ENCODE measurements around the gene CTIF. TPM values are rescaled to one million over a fixed set of nuclear protein-coding genes. Genes with fewer than 3 reads are reported as not detected.

The CTIF gene
- polyA plus RNA-seq, 1 donor: 15.0 TPM

- no peaks in the 10 kb centered on the region for H3K9me3 ChIP-seq (ENCODE audit: control insufficient read depth, low read depth, low read length)
- WGBS (ENCODE audit: insufficient coverage, low lambda C conversion rate): no CpG with 5 or more reads among the region's 2 CpGs
- no peaks in the 10 kb centered on the region for H3K4me1 ChIP-seq (ENCODE audit: control insufficient read depth, insufficient read depth, low read length)
- peaks cover 7% of the 10 kb centered on the region for H3K36me3 ChIP-seq (ENCODE audit: control insufficient read depth, insufficient read depth, low read length)
- H3K4me3 ChIP-seq (ENCODE audit: low read length): no peak overlapping the region
- no peak overlapping the region for H3K27ac ChIP-seq (ENCODE audit: low read length)
- no peak for DNase-seq
- no peaks in the 10 kb centered on the region for H3K27me3 ChIP-seq (ENCODE audit: control insufficient read depth, insufficient read depth, low read length)
Measured at GRCh38 chr18:48551100-48551499, 12.3 kb downstream of the CTIF start.

GRCh38 chr18:48552130-48552529 is 13.3 kb downstream of the CTIF start:
- WGBS (ENCODE audit: insufficient coverage, low lambda C conversion rate): no CpG with 5 or more reads among the region's 3 CpGs
- Histone ChIP-seq H3K4me3 (ENCODE audit: low read length) (no peak overlapping the region), H3K36me3 (ENCODE audit: control insufficient read depth, insufficient read depth, low read length) (peaks cover 9% of the 10 kb centered on the region), H3K27me3 (ENCODE audit: control insufficient read depth, insufficient read depth, low read length) (no peaks in the 10 kb centered on the region), H3K9me3 (ENCODE audit: control insufficient read depth, low read depth, low read length) (no peaks in the 10 kb centered on the region), H3K4me1 (ENCODE audit: control insufficient read depth, insufficient read depth, low read length) (no peaks in the 10 kb centered on the region), H3K27ac (ENCODE audit: low read length) (no peak overlapping the region)
- DNase-seq: no peak

- H3K9me3 ChIP-seq (ENCODE audit: control insufficient read depth, low read depth, low read length): no peaks in the 10 kb centered on the region
- H3K4me1 ChIP-seq (ENCODE audit: control insufficient read depth, insufficient read depth, low read length): no peaks in the 10 kb centered on the region
- DNase-seq: no peak
- H3K27me3 ChIP-seq (ENCODE audit: control insufficient read depth, insufficient read depth, low read length): no peaks in the 10 kb centered on the region
- H3K27ac ChIP-seq (ENCODE audit: low read length): no peak overlapping the region
- no peak overlapping the region for H3K4me3 ChIP-seq (ENCODE audit: low read length)
- peaks cover 9% of the 10 kb centered on the region for H3K36me3 ChIP-seq (ENCODE audit: control insufficient read depth, insufficient read depth, low read length)
- WGBS (ENCODE audit: insufficient coverage, low lambda C conversion rate): 80% methylated on average over 1 of the region's 13 CpGs
Measured at GRCh38 chr18:48553236-48553635, 14.4 kb downstream of the CTIF start.

DNA sequence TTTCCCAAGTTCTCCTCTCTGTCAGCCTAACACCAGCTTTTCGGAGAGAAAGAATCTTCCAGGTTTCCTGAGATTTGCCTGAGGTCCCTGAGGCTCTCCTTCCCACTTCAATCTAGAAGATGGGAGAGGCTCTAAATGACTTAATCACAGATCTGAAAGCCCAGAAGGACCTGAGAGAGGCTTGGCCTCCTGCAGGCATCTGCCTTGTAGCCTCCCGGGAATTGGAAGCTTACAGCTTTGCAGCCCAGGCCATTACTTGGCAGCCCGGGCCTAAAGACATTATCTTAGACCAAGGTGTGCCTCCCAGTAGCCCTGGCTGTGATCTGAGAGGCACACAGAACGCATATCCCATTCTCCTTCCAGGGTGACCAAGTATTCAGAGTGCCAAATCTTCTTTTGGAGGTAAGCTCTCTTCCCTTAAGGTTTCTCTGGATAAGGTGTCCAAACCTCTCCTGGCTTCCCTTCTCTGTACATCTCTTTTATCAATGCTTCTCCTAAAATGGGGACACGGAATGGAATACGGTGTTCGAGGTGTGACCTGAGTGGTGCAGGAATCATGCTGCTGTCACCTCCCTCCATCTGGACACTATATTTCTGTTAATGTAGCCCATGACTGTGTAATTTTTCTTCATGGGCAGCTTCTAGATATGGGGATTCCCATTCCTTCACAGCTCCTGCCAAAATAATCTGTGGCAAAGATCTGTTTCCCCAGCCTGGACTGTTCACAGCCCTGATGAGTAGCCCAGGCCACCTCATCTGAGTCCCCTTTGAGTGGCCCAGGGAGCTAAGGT is 16.0 kb downstream of the CTIF start:
- H3K4me3 ChIP-seq (ENCODE audit: low read length): no peak overlapping the region
- H3K4me1 ChIP-seq (ENCODE audit: control insufficient read depth, insufficient read depth, low read length): no peaks in the 10 kb centered on the region
- H3K27me3 ChIP-seq (ENCODE audit: control insufficient read depth, insufficient read depth, low read length): no peaks in the 10 kb centered on the region
- H3K9me3 ChIP-seq (ENCODE audit: control insufficient read depth, low read depth, low read length): no peaks in the 10 kb centered on the region
- H3K27ac ChIP-seq (ENCODE audit: low read length): no peak overlapping the region
- no peak for DNase-seq
- H3K36me3 ChIP-seq (ENCODE audit: control insufficient read depth, insufficient read depth, low read length): peaks cover 8% of the 10 kb centered on the region
- WGBS (ENCODE audit: insufficient coverage, low lambda C conversion rate): no CpG with 5 or more reads among the region's 7 CpGs

DNA sequence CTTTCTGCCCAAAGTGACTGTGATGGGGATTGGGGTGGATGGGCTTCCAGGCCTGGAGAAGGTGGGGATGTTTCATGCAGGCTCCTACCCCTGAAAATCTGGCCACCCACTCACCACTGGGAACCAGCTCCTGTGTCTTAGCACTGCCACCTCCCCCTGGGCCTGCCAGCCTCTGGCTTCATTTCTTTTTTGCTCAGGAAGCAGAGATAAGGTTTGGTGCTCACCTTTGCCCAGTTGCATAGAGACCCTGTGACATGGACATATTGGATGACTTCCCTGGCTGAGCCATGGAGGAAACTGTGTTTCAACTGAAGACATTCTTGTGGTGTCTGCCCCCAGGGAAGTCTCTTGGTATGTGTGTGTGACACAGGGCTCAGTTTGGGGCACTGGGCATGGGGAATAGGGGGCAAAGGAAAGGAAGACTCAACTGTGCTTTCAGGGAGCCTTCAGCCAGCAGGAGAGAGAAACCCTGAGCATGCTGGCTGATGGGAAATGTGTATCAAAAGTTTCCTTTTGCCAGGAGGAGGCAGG is 16.7 kb downstream of the CTIF start:
- Histone ChIP-seq H3K27ac (ENCODE audit: low read length) (no peak overlapping the region), H3K4me1 (ENCODE audit: control insufficient read depth, insufficient read depth, low read length) (no peaks in the 10 kb centered on the region), H3K9me3 (ENCODE audit: control insufficient read depth, low read depth, low read length) (no peaks in the 10 kb centered on the region), H3K27me3 (ENCODE audit: control insufficient read depth, insufficient read depth, low read length) (no peaks in the 10 kb centered on the region), H3K36me3 (ENCODE audit: control insufficient read depth, insufficient read depth, low read length) (peaks cover 8% of the 10 kb centered on the region), H3K4me3 (ENCODE audit: low read length) (no peak overlapping the region)
- DNase-seq: no peak

GRCh38 chr18:48557640-48558174 is 18.9 kb downstream of the CTIF start:
- no peak overlapping the region for H3K4me3 ChIP-seq (ENCODE audit: low read length)
- 83% methylated on average over 1 of the region's 2 CpGs for WGBS (ENCODE audit: insufficient coverage, low lambda C conversion rate)
- H3K4me1 ChIP-seq (ENCODE audit: control insufficient read depth, insufficient read depth, low read length): no peaks in the 10 kb centered on the region
- no peaks in the 10 kb centered on the region for H3K9me3 ChIP-seq (ENCODE audit: control insufficient read depth, low read depth, low read length)
- H3K27me3 ChIP-seq (ENCODE audit: control insufficient read depth, insufficient read depth, low read length): no peaks in the 10 kb centered on the region
- peaks cover 4% of the 10 kb centered on the region for H3K36me3 ChIP-seq (ENCODE audit: control insufficient read depth, insufficient read depth, low read length)
- no peak overlapping the region for H3K27ac ChIP-seq (ENCODE audit: low read length)
- no peak for DNase-seq

- no CpG with 5 or more reads among the region's 2 CpGs for WGBS (ENCODE audit: insufficient coverage, low lambda C conversion rate)
- H3K4me3 ChIP-seq (ENCODE audit: low read length): no peak overlapping the region
- no peaks in the 10 kb centered on the region for H3K9me3 ChIP-seq (ENCODE audit: control insufficient read depth, low read depth, low read length)
- H3K27ac ChIP-seq (ENCODE audit: low read length): no peak overlapping the region
- H3K36me3 ChIP-seq (ENCODE audit: control insufficient read depth, insufficient read depth, low read length): peaks cover 4% of the 10 kb centered on the region
- H3K4me1 ChIP-seq (ENCODE audit: control insufficient read depth, insufficient read depth, low read length): no peaks in the 10 kb centered on the region
- no peaks in the 10 kb centered on the region for H3K27me3 ChIP-seq (ENCODE audit: control insufficient read depth, insufficient read depth, low read length)
- no peak for DNase-seq
Measured at GRCh38 chr18:48558248-48558647, 19.4 kb downstream of the CTIF start.

GRCh38 chr18:48560491-48560890 is 21.7 kb downstream of the CTIF start:
- Histone ChIP-seq H3K9me3 (ENCODE audit: control insufficient read depth, low read depth, low read length) (no peaks in the 10 kb centered on the region), H3K4me1 (ENCODE audit: control insufficient read depth, insufficient read depth, low read length) (no peaks in the 10 kb centered on the region), H3K27ac (ENCODE audit: low read length) (no peak overlapping the region), H3K4me3 (ENCODE audit: low read length) (no peak overlapping the region), H3K27me3 (ENCODE audit: control insufficient read depth, insufficient read depth, low read length) (no peaks in the 10 kb centered on the region), H3K36me3 (ENCODE audit: control insufficient read depth, insufficient read depth, low read length) (peaks cover 4% of the 10 kb centered on the region)
- no CpG with 5 or more reads among the region's 7 CpGs for WGBS (ENCODE audit: insufficient coverage, low lambda C conversion rate)
- no peak for DNase-seq

GRCh38 chr18:48562075-48562474 is 23.2 kb downstream of the CTIF start:
- Histone ChIP-seq H3K9me3 (ENCODE audit: control insufficient read depth, low read depth, low read length) (no peaks in the 10 kb centered on the region), H3K36me3 (ENCODE audit: control insufficient read depth, insufficient read depth, low read length) (peaks cover 2% of the 10 kb centered on the region), H3K4me1 (ENCODE audit: control insufficient read depth, insufficient read depth, low read length) (no peaks in the 10 kb centered on the region), H3K27me3 (ENCODE audit: control insufficient read depth, insufficient read depth, low read length) (no peaks in the 10 kb centered on the region), H3K4me3 (ENCODE audit: low read length) (no peak overlapping the region), H3K27ac (ENCODE audit: low read length) (no peak overlapping the region)
- DNase-seq: no peak

GRCh38 chr18:48563027-48563426 is 24.2 kb downstream of the CTIF start:
- Histone ChIP-seq H3K27ac (ENCODE audit: low read length) (no peak overlapping the region), H3K4me1 (ENCODE audit: control insufficient read depth, insufficient read depth, low read length) (no peaks in the 10 kb centered on the region), H3K9me3 (ENCODE audit: control insufficient read depth, low read depth, low read length) (no peaks in the 10 kb centered on the region), H3K27me3 (ENCODE audit: control insufficient read depth, insufficient read depth, low read length) (no peaks in the 10 kb centered on the region), H3K4me3 (ENCODE audit: low read length) (no peak overlapping the region), H3K36me3 (ENCODE audit: control insufficient read depth, insufficient read depth, low read length) (peaks cover 2% of the 10 kb centered on the region)
- no CpG with 5 or more reads among the region's 2 CpGs for WGBS (ENCODE audit: insufficient coverage, low lambda C conversion rate)
- DNase-seq: no peak

- no peak for DNase-seq
- Histone ChIP-seq H3K4me1 (ENCODE audit: control insufficient read depth, insufficient read depth, low read length) (no peaks in the 10 kb centered on the region), H3K36me3 (ENCODE audit: control insufficient read depth, insufficient read depth, low read length) (peaks cover 2% of the 10 kb centered on the region), H3K9me3 (ENCODE audit: control insufficient read depth, low read depth, low read length) (no peaks in the 10 kb centered on the region), H3K4me3 (ENCODE audit: low read length) (no peak overlapping the region), H3K27me3 (ENCODE audit: control insufficient read depth, insufficient read depth, low read length) (no peaks in the 10 kb centered on the region), H3K27ac (ENCODE audit: low read length) (no peak overlapping the region)
- WGBS (ENCODE audit: insufficient coverage, low lambda C conversion rate): no CpG with 5 or more reads among the region's 8 CpGs
Measured at GRCh38 chr18:48564139-48564538, 25.3 kb downstream of the CTIF start.

Measured in large intestine (tissue), 3 donors.